NT2/D1 (cell line): Measurements from ENCODE around the gene C11orf52.
"Not testable (repeated sequence)": the region's sequence is repeated elsewhere in the genome, so short reads cannot be mapped to it uniquely, and the experiment has no call there.

ENCODE experiments used
- DNase-seq: peaks from one replicate; pipeline ENCODE4 v3.0.0-alpha.2; 2011; ENCODE audit warnings: low read depth, low spot score
- H3K27me3 ChIP-seq: 2 replicates; pipeline ENCODE4 v1.6.0; 2011; ENCODE audit warnings: mild to moderate bottlenecking; ENCODE audit not compliant: insufficient read length, insufficient read depth
- H3K36me3 ChIP-seq: 2 replicates; pipeline ENCODE4 v1.6.1; 2011; ENCODE audit warnings: mild to moderate bottlenecking, low read length, mixed read lengths; ENCODE audit not compliant: insufficient read depth, insufficient read length
- H3K4me1 ChIP-seq: 2 replicates; pipeline ENCODE4 v1.5.1; 2011; ENCODE audit not compliant: insufficient read depth, insufficient read length
- H3K4me3 ChIP-seq: 2 replicates; pipeline ENCODE4 v1.5.1; 2011; ENCODE audit warnings: low read depth; ENCODE audit not compliant: insufficient read length
- H3K9ac ChIP-seq: 2 replicates; pipeline ENCODE4 v1.6.0; 2011; ENCODE audit warnings: low read depth; ENCODE audit not compliant: insufficient read length
- H3K9me3 ChIP-seq: 2 replicates; pipeline ENCODE4 v1.5.1; 2011; ENCODE audit warnings: mild to moderate bottlenecking, low read length; ENCODE audit not compliant: insufficient read depth
- SUZ12 ChIP-seq: IDR thresholded peaks from 2 replicates; pipeline ENCODE4 v1.6.1; 2011; ENCODE audit not compliant: insufficient read length, insufficient read depth; ENCODE audit errors: extremely low read depth
- YY1 ChIP-seq: IDR thresholded peaks from 2 replicates; pipeline ENCODE4 v1.6.1; 2011; ENCODE audit not compliant: insufficient read length, insufficient read depth
- ZNF274 ChIP-seq: IDR thresholded peaks from 2 replicates; pipeline ENCODE4 v1.6.1; 2011; ENCODE audit warnings: mild to moderate bottlenecking, low read depth, low read length

The C11orf52 gene

GRCh38 chr11:111878849-111879636 lies 39.7 kb upstream of the C11orf52 start, which contains the start of the genes CFAP68 and FDXACB1:
TSS of gene CFAP68 (plus strand) at chr11:111879541. CDS start at chr11:111879561, 20 bp downstream.
TSS of gene FDXACB1 (minus strand) at chr11:111879165. CDS start at chr11:111879132, 33 bp downstream.
- Histone ChIP-seq H3K9ac (peak within 1 kb of the TSS; percentile 88), H3K4me1 (no peaks in the 10 kb centered on the region), H3K4me3 (peak within 1 kb of the TSS; percentile 81), H3K27me3 (no peaks in the 10 kb centered on the region), H3K36me3 (peaks cover 4% of the 10 kb centered on the region), H3K9me3 (no peaks in the 10 kb centered on the region)
- peak; percentile 97 for DNase-seq
- peak; percentile 31 for TF ChIP-seq YY1
- no peak for TF ChIP-seq SUZ12

- no peak for TF ChIP-seq ZNF274
- no peak for TF ChIP-seq YY1
- no peak for TF ChIP-seq SUZ12
- H3K9ac ChIP-seq, result peak overlapping the region; percentile 88
- H3K4me1 ChIP-seq, result no peaks in the 10 kb centered on the region
- H3K4me3 ChIP-seq, result peak overlapping the region; percentile 81
- no peaks in the 10 kb centered on the region for H3K9me3 ChIP-seq
- peaks cover 4% of the 10 kb centered on the region for H3K36me3 ChIP-seq
- no peak for DNase-seq
- H3K27me3 ChIP-seq, result no peaks in the 10 kb centered on the region
Measured at GRCh38 chr11:111879637-111879960, 39.1 kb upstream of the C11orf52 start.

GRCh38 chr11:111882202-111882601 lies 36.5 kb upstream of the C11orf52 start:
- H3K4me3 ChIP-seq, result no peak overlapping the region
- no peaks in the 10 kb centered on the region for H3K36me3 ChIP-seq
- no peaks in the 10 kb centered on the region for H3K9me3 ChIP-seq
- DNase-seq, result no peak
- no peak for TF ChIP-seq YY1
- no peak for TF ChIP-seq ZNF274
- TF ChIP-seq SUZ12, result no peak
- H3K4me1 ChIP-seq, result no peaks in the 10 kb centered on the region
- no peaks in the 10 kb centered on the region for H3K27me3 ChIP-seq
- no peak overlapping the region for H3K9ac ChIP-seq

- not testable (repeated sequence) for H3K27me3 ChIP-seq, H3K4me1 ChIP-seq, H3K9me3 ChIP-seq, H3K4me3 ChIP-seq, DNase-seq, H3K36me3 ChIP-seq, H3K9ac ChIP-seq
Measured at GRCh38 chr11:111885053-111885452, 33.7 kb upstream of the C11orf52 start.

- Histone ChIP-seq H3K36me3 (no peaks in the 10 kb centered on the region), H3K4me3 (no peak overlapping the region), H3K4me1 (no peaks in the 10 kb centered on the region), H3K9ac (no peak overlapping the region), H3K9me3 (no peaks in the 10 kb centered on the region), H3K27me3 (no peaks in the 10 kb centered on the region)
- TF ChIP-seq SUZ12 (no peak), ZNF274 (no peak), YY1 (no peak)
- no peak for DNase-seq
Measured at GRCh38 chr11:111886032-111886431, 32.7 kb upstream of the C11orf52 start.

GRCh38 chr11:111886844-111887243 lies 31.9 kb upstream of the C11orf52 start:
- Histone ChIP-seq H3K27me3 (no peaks in the 10 kb centered on the region), H3K4me1 (no peaks in the 10 kb centered on the region), H3K4me3 (no peak overlapping the region), H3K9ac (no peak overlapping the region), H3K9me3 (no peaks in the 10 kb centered on the region), H3K36me3 (no peaks in the 10 kb centered on the region)
- TF ChIP-seq SUZ12, result no peak
- no peak for TF ChIP-seq ZNF274
- no peak for TF ChIP-seq YY1
- no peak for DNase-seq

GRCh38 chr11:111905411-111905810 lies 13.3 kb upstream of the C11orf52 start:
- no peaks in the 10 kb centered on the region for H3K27me3 ChIP-seq

GRCh38 chr11:111906680-111907079 lies 12.0 kb upstream of the C11orf52 start:
- no peaks in the 10 kb centered on the region; the same call in 1 of the 2 replicates for H3K9me3 ChIP-seq
- no peak for TF ChIP-seq ZNF274
- no peak for TF ChIP-seq SUZ12
- TF ChIP-seq YY1, result no peak

More at GRCh38 chr11:111905411-111905810, 13.3 kb upstream of the C11orf52 start:
- no peak for DNase-seq
- Histone ChIP-seq H3K9me3 (no peaks in the 10 kb centered on the region; the same call in 1 of the 2 replicates), H3K4me3 (no peak overlapping the region), H3K36me3 (no peaks in the 10 kb centered on the region), H3K9ac (no peak overlapping the region), H3K4me1 (no peaks in the 10 kb centered on the region)
- TF ChIP-seq SUZ12 (no peak), ZNF274 (no peak), YY1 (no peak)

More at GRCh38 chr11:111906680-111907079, 12.0 kb upstream of the C11orf52 start:
- Histone ChIP-seq H3K36me3 (no peaks in the 10 kb centered on the region), H3K4me1 (peaks cover 2% of the 10 kb centered on the region), H3K27me3 (no peaks in the 10 kb centered on the region), H3K4me3 (no peak overlapping the region), H3K9ac (no peak overlapping the region)
- no peak for DNase-seq
